ENCODE measurements around the gene REV3L.

DNA sequence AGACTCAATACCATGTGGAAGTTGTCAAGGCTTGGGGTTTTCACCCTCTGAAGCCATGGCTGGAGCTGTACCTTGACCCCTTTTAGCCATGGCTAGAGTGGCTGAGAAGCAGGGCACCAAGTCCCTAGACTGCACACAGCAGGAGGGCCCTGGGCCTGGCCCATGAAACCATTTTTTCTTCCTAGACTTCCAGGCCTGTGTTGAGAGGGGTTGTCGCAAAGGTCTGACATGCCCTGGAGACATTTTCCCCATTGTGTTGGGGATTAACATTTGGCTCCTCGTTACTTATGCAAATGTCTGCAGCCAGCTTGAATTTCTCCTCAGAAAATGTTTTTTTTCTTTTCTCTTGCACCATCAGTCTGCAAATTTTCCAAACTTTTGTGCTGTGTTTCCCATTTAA, 199.3 kb downstream of the REV3L start:
- TF ChIP-seq GATA2 (IDR thresholded peaks at IDR 0.05; ENCODE audit: low read depth, low read length) = no peak
- TF ChIP-seq GATA3 (IDR thresholded peaks at IDR 0.05; ENCODE audit: low read depth, low read length) = no peak

Data from SH-SY5Y (cell line).